HS-5 (cell line): ENCODE measurements around the gene MYH10.

Experiments used
- DNase-seq: peaks from one replicate; pipeline ENCODE4 v3.0.0-alpha.2; 2012; ENCODE audit warnings: low read depth

The MYH10 gene

GRCh38 chr17:8609910-8610309 lies 20.6 kb downstream of the MYH10 start:
- DNase-seq, result no peak

GRCh38 chr17:8608001-8608400 lies 22.5 kb downstream of the MYH10 start:
- DNase-seq, result no peak

DNA sequence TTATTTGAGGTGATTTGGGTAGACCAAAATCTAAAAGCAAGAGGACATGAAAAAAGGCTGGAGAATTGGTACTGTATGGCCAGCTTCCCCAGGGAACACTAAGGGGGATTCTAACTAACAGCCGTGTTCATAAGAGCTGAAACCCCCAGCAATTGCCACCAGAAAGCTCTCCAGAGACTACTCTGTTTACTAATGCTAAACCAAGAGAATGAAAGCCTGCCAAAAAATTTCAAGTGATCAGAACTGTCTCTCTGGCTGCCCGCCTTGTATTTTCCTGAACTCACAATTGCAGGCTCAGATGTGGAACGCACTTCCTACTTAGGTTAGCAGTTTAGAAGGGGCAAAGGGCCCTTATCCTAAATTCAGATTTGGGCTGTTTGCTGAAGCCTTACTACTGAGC lies 24.1 kb downstream of the MYH10 start:
- DNase-seq, result no peak

DNA sequence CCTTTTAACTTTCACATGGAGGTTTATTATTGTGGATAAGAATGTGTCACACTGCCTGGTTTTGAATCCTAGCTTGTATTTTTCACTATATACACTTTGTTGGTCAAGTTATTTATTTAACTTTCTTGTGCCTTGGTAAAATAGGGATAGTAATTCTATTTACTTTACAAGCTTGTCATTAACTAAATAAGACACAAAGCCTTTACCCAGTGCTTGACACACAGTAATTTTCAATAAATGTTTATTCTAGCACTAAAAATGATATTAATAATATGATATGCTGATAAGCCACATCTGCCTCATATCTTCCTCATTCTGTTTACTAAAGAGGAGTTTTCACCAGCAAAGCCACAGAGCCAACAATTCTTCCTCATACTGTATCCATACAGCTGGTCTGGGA lies 27.8 kb downstream of the MYH10 start:
- DNase-seq, result no peak

DNA sequence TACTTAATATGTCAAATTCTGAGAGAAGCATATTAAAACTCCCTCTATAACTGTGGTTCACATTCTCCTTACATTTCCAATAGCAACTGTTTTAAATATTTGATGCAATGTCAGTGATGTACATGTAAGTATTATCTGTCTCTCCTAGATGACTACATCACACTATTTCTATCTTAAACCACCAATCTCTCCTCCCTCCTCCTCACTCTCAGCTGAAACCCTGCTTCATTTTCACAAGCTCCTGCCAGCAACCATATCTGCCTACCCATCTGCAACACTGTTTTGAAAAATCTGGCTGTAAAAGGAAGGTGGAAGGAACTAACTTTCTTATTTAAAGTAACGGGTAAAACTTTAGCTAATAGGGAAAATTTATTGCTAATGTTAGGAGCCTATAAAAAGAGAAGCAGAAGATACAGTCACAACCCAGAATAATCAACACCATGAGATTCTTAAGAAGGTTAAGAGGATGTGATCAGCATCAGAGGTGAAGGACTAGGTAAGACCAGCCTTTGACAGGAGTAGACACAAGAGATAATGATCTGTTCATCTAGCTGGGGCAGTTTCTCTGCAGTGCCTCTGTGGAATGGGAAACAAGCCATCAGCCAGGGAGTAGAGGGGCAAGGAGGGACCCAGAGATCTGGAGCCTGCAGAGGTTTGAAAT lies 31.0 kb downstream of the MYH10 start:
- no peak for DNase-seq

GRCh38 chr17:8598913-8599312 lies 31.6 kb downstream of the MYH10 start:
- DNase-seq, result no peak

GRCh38 chr17:8593830-8594229 lies 36.7 kb downstream of the MYH10 start:
- DNase-seq, result no peak

GRCh38 chr17:8593276-8593675 lies 37.2 kb downstream of the MYH10 start:
- no peak for DNase-seq

DNA sequence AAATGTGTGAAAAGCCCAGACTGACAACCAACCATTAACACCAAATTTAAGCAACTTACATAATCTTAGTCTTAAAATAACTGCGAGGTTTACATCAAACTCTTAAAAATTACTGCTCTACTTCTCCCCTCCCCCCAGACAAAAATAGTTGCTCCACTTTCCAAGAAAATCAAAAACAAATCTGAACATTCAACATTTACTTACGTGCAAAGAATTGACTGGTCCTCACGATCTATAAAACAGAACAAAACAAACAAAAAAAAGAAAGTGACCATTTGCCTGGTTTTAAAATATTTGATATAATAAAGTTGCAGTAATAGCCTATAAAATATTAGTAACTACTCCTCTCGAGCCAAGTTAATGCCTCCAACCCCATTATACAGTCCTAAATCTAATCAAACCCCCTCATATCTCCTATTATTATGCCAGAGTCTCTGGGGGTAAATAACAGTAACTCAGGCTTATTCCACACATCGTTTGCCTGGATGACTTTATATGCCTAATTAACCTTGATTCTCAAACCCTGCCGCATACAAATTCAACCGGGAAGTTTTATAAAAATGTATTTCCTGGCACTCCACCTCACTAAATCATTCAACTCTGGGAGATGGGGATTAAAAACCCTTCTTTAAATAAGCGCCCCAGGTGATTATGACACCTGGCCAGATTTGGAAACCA lies 41.5 kb downstream of the MYH10 start:
- DNase-seq, result no peak

GRCh38 chr17:8586766-8587165 lies 43.8 kb downstream of the MYH10 start:
- DNase-seq, result no peak

DNA sequence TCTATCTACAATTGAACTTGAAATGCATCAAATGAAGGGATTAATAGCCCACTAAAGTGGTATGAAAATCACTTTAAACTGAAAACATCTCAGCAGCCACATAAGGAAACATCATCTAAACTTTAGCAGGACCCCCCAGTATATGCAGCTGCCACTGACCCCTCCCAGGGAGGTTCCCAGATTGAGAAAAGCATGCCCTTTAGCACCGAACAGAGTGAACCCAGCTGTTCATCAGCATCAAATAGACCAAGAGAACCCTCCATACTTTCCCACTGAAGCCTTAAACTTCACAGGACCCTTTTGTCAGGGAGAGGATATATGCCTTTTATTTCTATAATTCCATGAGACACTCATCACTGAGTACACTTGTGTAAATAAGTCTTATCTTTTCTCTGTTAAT lies 44.6 kb downstream of the MYH10 start:
- no peak for DNase-seq

DNA sequence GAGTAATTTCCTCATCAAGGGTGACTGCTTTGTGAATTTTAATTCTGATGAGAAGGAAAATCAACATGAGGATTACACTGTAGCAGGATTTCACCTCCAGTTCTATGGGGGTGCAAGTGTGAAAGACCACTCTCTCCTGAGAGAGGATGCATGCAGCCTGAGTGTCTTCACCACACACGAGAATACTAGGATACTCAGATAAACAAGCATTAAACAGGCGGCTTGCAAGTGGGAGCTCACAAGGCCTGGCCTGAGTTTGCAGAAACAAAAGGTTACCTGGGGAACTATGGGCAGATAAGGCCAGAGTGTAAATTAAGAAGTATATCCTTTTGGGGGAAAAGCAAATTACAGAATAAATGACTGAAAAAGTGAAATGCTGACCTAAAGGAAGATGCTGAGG lies 46.6 kb downstream of the MYH10 start:
- DNase-seq, result no peak

- no peak for DNase-seq
These were observed 49.4 kb downstream of the MYH10 start for GRCh38 chr17:8580952-8581658.

GRCh38 chr17:8577868-8578267 lies 52.7 kb downstream of the MYH10 start:
- DNase-seq, result no peak

DNA sequence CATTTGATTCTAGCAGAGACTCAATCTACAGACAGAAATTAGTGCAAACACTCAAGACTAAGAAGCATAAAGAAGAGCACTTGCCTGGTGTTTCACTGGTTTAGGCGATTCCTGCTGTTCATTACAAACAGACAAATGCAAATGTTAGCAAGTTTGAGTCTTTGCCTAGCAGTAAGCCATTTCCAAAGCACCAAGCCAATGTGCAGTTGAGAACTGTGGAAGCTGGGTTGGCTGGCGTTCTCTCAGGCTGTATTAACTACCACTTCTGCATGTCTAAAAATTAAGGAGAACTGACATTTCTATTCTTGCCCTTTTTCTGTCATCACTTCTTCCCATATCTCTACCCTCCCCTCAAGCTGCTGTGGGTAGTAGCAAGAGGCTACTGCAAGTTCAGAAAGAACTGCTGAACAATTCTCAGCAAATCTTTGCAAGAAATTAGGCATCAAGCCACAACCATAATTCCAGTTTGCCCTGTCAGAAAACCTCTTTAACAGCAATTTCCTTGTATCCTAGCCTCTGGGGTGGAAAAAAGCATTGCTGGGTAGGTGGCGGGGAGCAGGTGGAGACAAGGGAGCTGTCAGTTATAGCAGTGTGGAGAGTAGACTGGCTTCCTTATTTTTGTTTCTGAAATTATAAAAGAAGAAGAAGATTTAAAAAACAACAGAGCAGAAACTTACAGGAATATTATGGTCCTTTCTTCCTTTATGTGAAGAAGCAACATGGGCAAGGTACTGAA lies 53.8 kb downstream of the MYH10 start:
- no peak for DNase-seq

DNA sequence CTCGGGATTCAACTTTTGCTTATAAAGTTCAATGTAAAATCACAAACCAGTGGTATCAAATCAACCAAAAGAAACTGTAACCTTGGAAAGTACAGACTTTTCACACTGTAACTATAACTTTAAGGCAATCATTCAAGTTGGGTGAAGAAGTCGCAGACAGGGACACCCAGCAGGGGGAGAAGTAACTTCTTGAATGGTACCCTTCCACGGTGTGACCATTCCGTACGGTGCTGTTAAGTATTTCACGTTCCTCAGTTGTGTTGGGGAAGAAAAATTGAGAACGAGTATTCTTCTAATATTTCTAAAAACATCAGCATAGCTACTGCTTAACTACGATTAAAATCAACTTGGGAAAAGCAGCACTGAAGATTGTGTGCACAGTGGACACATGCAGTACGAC lies 55.8 kb downstream of the MYH10 start:
- no peak for DNase-seq

DNA sequence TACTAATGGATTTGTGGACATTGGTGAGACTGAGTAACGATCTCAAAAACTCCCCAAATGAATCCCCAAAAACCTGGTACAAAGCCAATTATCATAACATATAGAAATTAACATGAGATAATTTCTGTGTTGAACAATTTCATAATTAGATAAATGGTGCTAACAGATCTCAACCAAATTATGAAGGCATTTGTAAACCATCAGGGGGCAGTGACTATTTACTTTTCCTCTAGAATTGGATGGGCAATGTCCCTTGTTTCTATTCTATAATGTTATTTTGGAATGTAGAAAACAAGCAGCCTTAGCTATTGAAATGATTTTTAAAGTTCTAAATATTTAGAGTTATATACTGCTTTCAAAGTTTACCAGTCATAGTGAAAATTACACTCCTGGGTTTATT lies 57.8 kb downstream of the MYH10 start:
- no peak for DNase-seq

DNA sequence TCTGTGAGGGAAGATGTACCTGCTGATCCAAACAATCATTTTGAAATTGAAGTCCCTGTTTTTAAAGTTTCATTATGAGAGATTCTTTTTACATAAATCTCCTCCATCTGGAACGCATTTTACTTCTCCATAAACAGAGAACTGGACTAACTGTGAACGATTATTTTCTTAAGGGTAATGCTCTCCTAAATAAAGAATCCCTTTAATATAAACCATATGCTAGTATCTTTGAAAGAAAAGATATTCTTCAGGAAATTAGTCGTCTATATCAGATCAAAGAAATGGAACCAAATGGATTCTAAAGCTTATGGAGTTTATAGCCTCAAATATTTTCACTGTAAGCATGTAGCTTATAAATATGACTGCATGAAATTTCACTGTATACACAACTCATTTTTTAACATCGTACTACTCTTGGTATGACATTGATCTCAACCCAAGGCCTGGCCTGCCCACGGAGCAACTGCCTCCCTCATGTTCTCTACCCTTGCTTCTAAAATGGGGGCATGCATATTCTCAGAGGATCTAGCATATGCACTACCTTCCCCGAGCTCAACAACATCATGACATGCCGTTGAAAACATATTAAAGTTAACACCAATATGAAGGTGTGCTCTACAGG lies 66.4 kb downstream of the MYH10 start:
- no peak for DNase-seq

- no peak for DNase-seq
These were observed 67.3 kb downstream of the MYH10 start for GRCh38 chr17:8563024-8563776.

- DNase-seq, result no peak
These were observed 72.4 kb downstream of the MYH10 start for GRCh38 chr17:8558144-8558543.

GRCh38 chr17:8557176-8557806 lies 73.2 kb downstream of the MYH10 start:
- no peak for DNase-seq
